ENCODE measurements around the gene PAN2. TPM values are rescaled to one million over a fixed set of nuclear protein-coding genes. Genes with fewer than 3 reads are reported as not detected.
"Not testable (repeated sequence)": the region's sequence is repeated elsewhere in the genome, so short reads cannot be mapped to it uniquely, and the experiment has no call there.

Gene PAN2
- total and polyA plus RNA-seq, 10 of the 15 experiments (the other 5 are each of a cell fraction or from before 2014, with no cell fraction given) = 14.4 to 61.8 (median 34.9) TPM

DNA sequence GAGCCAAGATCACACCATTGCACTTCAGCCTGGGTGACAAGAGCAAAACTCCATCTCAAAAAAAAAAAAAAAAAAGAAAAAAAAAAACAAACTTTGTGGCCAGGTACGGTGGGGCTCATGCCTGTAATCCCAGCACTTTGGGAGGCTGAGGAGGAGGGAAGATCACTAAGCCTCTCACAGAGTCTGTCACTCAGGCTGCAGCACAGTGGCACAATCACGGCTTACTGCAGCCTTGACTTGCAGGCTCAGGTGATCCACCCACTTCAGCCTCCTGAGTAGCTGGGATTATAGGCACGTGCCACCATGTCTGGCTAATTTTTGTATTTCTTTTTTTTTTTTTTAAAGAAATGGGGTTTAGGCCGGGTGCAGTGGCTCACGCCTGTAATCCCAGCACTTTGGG lies 49.5 kb downstream of the PAN2 start:
- in situ Hi-C loops (cut with MboI); intact Hi-C loops (cut with micrococcal nuclease; ENCODE audit: unreplicated experiment); H3K27me3 ChIP-seq (replicated peaks in 1 of 2; ENCODE audit: control insufficient read depth in 2 of 2, insufficient read depth in 2 of 2, low read length in 1 of 2); H3K9me3 ChIP-seq (replicated peaks; ENCODE audit: control insufficient read depth, insufficient read depth, low read length); H3K27ac ChIP-seq (ENCODE audit: control insufficient read depth, insufficient read depth); DNase-seq (ENCODE audit: low read depth, low spot score); BruUV-seq (replicated peaks); H4K20me1 ChIP-seq (ENCODE audit: control insufficient read depth, insufficient read depth); H3K4me2 ChIP-seq (ENCODE audit: control insufficient read depth, insufficient read depth); H3K79me2 ChIP-seq (ENCODE audit: control insufficient read depth, insufficient read depth, low read length); H2AFZ ChIP-seq (ENCODE audit: control insufficient read depth, low read depth, low read length); H3K9ac ChIP-seq (ENCODE audit: control insufficient read depth, insufficient read depth, low read length); FAIRE-seq; H3K4me3 ChIP-seq; ATAC-seq; H3K4me1 ChIP-seq (ENCODE audit: control insufficient read depth, insufficient read depth, low read length): not testable (repeated sequence)
- peaks cover 7 to 24% of the 10 kb centered on the region in 2 experiments for H3K36me3 ChIP-seq (ENCODE audit: control insufficient read depth in 2 of 2, insufficient read depth in 2 of 2, low read length in 1 of 2)
- ChIA-PET POLR2A (interaction anchor here (0.7 to 1.4 kb wide), 2 partner anchors 14 to 18 kb away, joined by 3 to 4 read pairs; no protein-coding TSS in a partner anchor), CTCF (interaction anchor here (0.6 kb wide), 1 partner anchor 1302 kb away, joined by 4 read pairs; no protein-coding TSS in a partner anchor), SMC1A (ENCODE audit: uncharacterized antibody, unreplicated experiment) (interaction anchor here (0.6 to 1.5 kb wide), 3 partner anchors 15 to 1414 kb away, joined by 3 to 6 read pairs (median 4); no protein-coding TSS in a partner anchor), RAD21 (ENCODE audit: unreplicated experiment) (interaction anchor here (1.6 kb wide), 1 partner anchor 179 kb away, joined by 4 read pairs; no protein-coding TSS in a partner anchor)
- WGBS (ENCODE audit: insufficient coverage, insufficient replicate concordance, low lambda C conversion rate, missing lambda C conversion rate) = 67% methylated on average over 3 of the region's 5 CpGs

DNA sequence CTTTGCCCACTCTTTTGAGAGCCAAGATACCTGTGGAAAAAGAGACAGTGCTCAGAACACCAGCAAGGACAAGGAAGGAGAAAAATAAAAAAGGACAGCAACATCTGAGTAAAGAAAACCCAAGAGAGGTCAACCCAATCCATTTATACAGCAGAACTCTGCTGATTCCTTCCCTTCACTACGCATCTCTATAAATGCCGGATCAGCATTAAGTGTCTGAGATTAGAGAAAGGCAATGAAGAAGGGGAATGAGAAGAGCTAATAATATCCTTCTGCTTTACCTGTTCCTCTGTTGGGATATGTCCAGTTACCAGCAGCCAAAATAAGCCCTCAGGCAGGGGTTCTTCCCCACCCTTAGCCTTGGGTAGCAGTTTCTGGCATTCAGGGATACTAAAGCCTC lies 51.2 kb downstream of the PAN2 start:
- ChIA-PET CTCF (no interaction called here), RAD21 (ENCODE audit: unreplicated experiment) (no interaction called here), POLR2A (no interaction called here), SMC1A (ENCODE audit: uncharacterized antibody, unreplicated experiment) (interaction anchor here (0.6 to 0.9 kb wide), 2 partner anchors 13 to 126 kb away, joined by 3 to 4 read pairs; no protein-coding TSS in a partner anchor)
- no peak for DNase-seq (ENCODE audit: low read depth, low spot score)
- no TSS peak for BruUV-seq (replicated peaks)
- in situ Hi-C loops (cut with MboI) = no loop called here
- H3K4me1 ChIP-seq (ENCODE audit: control insufficient read depth, insufficient read depth, low read length) = no peaks in the 10 kb centered on the region
- H3K36me3 ChIP-seq (ENCODE audit: control insufficient read depth in 2 of 2, insufficient read depth in 2 of 2, low read length in 1 of 2) = peaks cover 6 to 29% of the 10 kb centered on the region in 2 experiments
- 95% methylated on average over 2 of the region's 2 CpGs for WGBS (ENCODE audit: insufficient coverage, insufficient replicate concordance, low lambda C conversion rate, missing lambda C conversion rate)
- H3K4me2 ChIP-seq (ENCODE audit: control insufficient read depth, insufficient read depth) = no peak overlapping the region
- H2AFZ ChIP-seq (ENCODE audit: control insufficient read depth, low read depth, low read length) = no peak overlapping the region
- no peaks in the 10 kb centered on the region; the same call in 1 of the 2 replicates for H3K79me2 ChIP-seq (ENCODE audit: control insufficient read depth, insufficient read depth, low read length)
- no peak for TF ChIP-seq ZNF24 (IDR thresholded peaks at IDR 0.05)
- no peak for TF ChIP-seq ZNF217 (IDR thresholded peaks at IDR 0.05)
- H3K4me3 ChIP-seq = no peak overlapping the region
- H3K27me3 ChIP-seq (replicated peaks in 1 of 2; ENCODE audit: control insufficient read depth in 2 of 2, insufficient read depth in 2 of 2, low read length in 1 of 2) = no peaks in the 10 kb centered on the region
- no peak overlapping the region for H3K9ac ChIP-seq (ENCODE audit: control insufficient read depth, insufficient read depth, low read length)
- H4K20me1 ChIP-seq (ENCODE audit: control insufficient read depth, insufficient read depth) = no peaks in the 10 kb centered on the region
- no peak for ATAC-seq
- intact Hi-C loops (cut with micrococcal nuclease; ENCODE audit: unreplicated experiment) = no loop called here
- H3K27ac ChIP-seq (ENCODE audit: control insufficient read depth, insufficient read depth) = no peak overlapping the region
- FAIRE-seq = peak; percentile 52
- no peaks in the 10 kb centered on the region for H3K9me3 ChIP-seq (replicated peaks; ENCODE audit: control insufficient read depth, insufficient read depth, low read length)
